Astrocyte (in vitro differentiated cells and primary cell): ENCODE results near the gene KRT17. TPM values are rescaled to one million over a fixed set of nuclear protein-coding genes. Genes with fewer than 3 reads are reported as not detected.
A peak's percentile ranks its signal among the peaks of the same experiment; 100 is the strongest.

Source experiments
- DNase-seq: peaks from one replicate; pipeline ENCODE4 v3.0.0-alpha.2; 2010; ENCODE audit warnings: low read depth
- FAIRE-seq: peaks from 2 replicates; lab custom pipeline; 2011; peaks lifted over from hg19 to GRCh38; lab: Jason Lieb, UNC
- H2AFZ ChIP-seq: 2 replicates; pipeline ENCODE4 v1.6.0; 2012; ENCODE audit warnings: low read depth, low read length, inconsistent platforms
- H3K27ac ChIP-seq: 2 replicates; pipeline ENCODE4 v1.5.1; 2011; ENCODE audit warnings: low read depth, low read length, inconsistent platforms
- H3K27me3 ChIP-seq: 2 replicates; pipeline ENCODE4 v1.6.0; 2011; ENCODE audit warnings: low read length, inconsistent platforms; ENCODE audit not compliant: insufficient read depth
- H3K36me3 ChIP-seq: 2 replicates; pipeline ENCODE4 v1.5.1; 2011; ENCODE audit warnings: low read length, inconsistent platforms; ENCODE audit not compliant: insufficient read depth
- H3K4me1 ChIP-seq: 2 replicates; pipeline ENCODE4 v1.5.1; 2011; ENCODE audit warnings: low read length, inconsistent platforms; ENCODE audit not compliant: insufficient read depth
- H3K4me2 ChIP-seq: 2 replicates; pipeline ENCODE4 v1.6.0; 2012; ENCODE audit warnings: low read length, inconsistent platforms
- H3K4me3 ChIP-seq: 2 replicates; pipeline ENCODE4 v1.5.1; 2011; ENCODE audit warnings: low read depth, mild to moderate bottlenecking, low read length, inconsistent platforms; ENCODE audit not compliant: insufficient read depth
- H3K79me2 ChIP-seq: 2 replicates; pipeline ENCODE4 v1.6.0; 2012; ENCODE audit warnings: mild to moderate bottlenecking, low read length, inconsistent platforms; ENCODE audit not compliant: insufficient read depth
- H3K9ac ChIP-seq: 2 replicates; pipeline ENCODE4 v1.6.0; 2012; ENCODE audit warnings: mild to moderate bottlenecking, low read length, inconsistent platforms
- H3K9me3 ChIP-seq: 2 replicates; pipeline ENCODE4 v1.5.1; 2012; ENCODE audit warnings: low read depth, mild to moderate bottlenecking, low read length, inconsistent platforms; ENCODE audit not compliant: insufficient read depth
- H4K20me1 ChIP-seq: 2 replicates; pipeline ENCODE4 v1.6.0; 2012; ENCODE audit warnings: low read length, inconsistent platforms; ENCODE audit not compliant: insufficient read depth
- H3K27ac Mint-ChIP-seq: one replicate; pipeline ENCODE4 v1.8.0; 2021; ENCODE audit warnings: mild to moderate bottlenecking, mixed read lengths; ENCODE audit not compliant: unreplicated experiment
- H3K27me3 Mint-ChIP-seq: one replicate; pipeline ENCODE4 v1.8.0; 2021; ENCODE audit warnings: low read depth, mixed read lengths; ENCODE audit not compliant: unreplicated experiment
- H3K36me3 Mint-ChIP-seq: one replicate; pipeline ENCODE4 v1.8.0; 2021; ENCODE audit warnings: low read depth, mixed read lengths; ENCODE audit not compliant: unreplicated experiment
- H3K4me1 Mint-ChIP-seq: one replicate; pipeline ENCODE4 v1.8.0; 2021; ENCODE audit warnings: low read depth, mixed read lengths; ENCODE audit not compliant: unreplicated experiment
- H3K4me3 Mint-ChIP-seq: one replicate; pipeline ENCODE4 v1.8.0; 2021; ENCODE audit warnings: mild to moderate bottlenecking, moderate library complexity, mixed read lengths; ENCODE audit not compliant: unreplicated experiment
- H3K9me3 Mint-ChIP-seq: one replicate; pipeline ENCODE4 v1.8.0; 2021; ENCODE audit warnings: mild to moderate bottlenecking, mixed read lengths; ENCODE audit not compliant: unreplicated experiment
- EZH2 ChIP-seq: IDR thresholded peaks from 2 replicates; pipeline ENCODE4 v1.6.1; 2012; ENCODE audit warnings: mild to moderate bottlenecking, low read length, inconsistent platforms; ENCODE audit not compliant: insufficient read depth
- total RNA-seq: library from RNA; stranded (reverse); gene quantifications from 2 replicates; pipeline ENCODE4 v1.2.1, GENCODE V29; 2021
- TF ChIP-seq, protein P1 (sequence below): IDR thresholded peaks from 2 replicates; pipeline ENCODE4 v1.5.1; 2011; ENCODE audit warnings: low read depth, mild to moderate bottlenecking, inconsistent platforms, low read length, moderate library complexity; ENCODE audit not compliant: insufficient read depth

KRT17 gene
- total RNA-seq, 1 donor from 2014 or later: 21.4 TPM

DNA sequence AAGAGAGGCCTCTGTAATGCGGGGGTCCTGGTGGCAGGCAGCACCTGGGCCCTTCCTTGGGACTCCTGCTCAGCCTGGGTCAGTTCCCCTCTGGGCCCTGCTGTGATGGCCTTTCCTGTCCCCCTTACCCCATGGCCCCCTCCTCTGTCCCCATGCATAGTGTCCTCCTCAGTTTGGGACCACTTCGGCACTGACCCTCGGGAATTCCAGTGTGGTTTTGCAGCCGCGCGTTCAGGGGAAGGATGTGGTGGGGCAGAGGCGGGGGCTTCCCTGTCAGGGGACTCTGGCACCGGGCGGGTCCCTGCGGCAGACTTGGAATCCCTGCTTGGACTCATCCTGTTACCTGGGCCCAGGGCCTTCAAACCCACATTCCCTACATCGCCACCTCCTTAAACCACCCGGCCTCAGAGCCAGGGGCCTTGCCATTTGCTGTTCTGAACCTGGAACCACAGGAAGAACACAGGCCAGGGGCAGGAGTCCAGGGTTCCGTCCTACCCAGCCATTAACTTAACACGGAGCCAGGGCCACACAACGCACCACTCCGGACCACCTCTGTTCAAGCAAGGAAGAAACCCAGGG lies 32.9 kb upstream of the KRT17 start:
- H3K9me3 Mint-ChIP-seq: no peaks in the 10 kb centered on the region
- TF ChIP-seq, protein P1, sequence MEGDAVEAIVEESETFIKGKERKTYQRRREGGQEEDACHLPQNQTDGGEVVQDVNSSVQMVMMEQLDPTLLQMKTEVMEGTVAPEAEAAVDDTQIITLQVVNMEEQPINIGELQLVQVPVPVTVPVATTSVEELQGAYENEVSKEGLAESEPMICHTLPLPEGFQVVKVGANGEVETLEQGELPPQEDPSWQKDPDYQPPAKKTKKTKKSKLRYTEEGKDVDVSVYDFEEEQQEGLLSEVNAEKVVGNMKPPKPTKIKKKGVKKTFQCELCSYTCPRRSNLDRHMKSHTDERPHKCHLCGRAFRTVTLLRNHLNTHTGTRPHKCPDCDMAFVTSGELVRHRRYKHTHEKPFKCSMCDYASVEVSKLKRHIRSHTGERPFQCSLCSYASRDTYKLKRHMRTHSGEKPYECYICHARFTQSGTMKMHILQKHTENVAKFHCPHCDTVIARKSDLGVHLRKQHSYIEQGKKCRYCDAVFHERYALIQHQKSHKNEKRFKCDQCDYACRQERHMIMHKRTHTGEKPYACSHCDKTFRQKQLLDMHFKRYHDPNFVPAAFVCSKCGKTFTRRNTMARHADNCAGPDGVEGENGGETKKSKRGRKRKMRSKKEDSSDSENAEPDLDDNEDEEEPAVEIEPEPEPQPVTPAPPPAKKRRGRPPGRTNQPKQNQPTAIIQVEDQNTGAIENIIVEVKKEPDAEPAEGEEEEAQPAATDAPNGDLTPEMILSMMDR: no peak
- TF ChIP-seq EZH2: no peak
- H3K27me3 Mint-ChIP-seq: peaks cover 6% of the 10 kb centered on the region
- no peaks in the 10 kb centered on the region for H3K36me3 Mint-ChIP-seq
- Histone ChIP-seq H4K20me1 (no peaks in the 10 kb centered on the region), H3K4me1 (no peaks in the 10 kb centered on the region), H3K4me3 (no peak overlapping the region), H2AFZ (no peak overlapping the region), H3K36me3 (no peaks in the 10 kb centered on the region), H3K79me2 (no peaks in the 10 kb centered on the region), H3K27me3 (no peaks in the 10 kb centered on the region), H3K9me3 (no peaks in the 10 kb centered on the region), H3K9ac (no peak overlapping the region), H3K4me2 (no peak overlapping the region), H3K27ac (no peak overlapping the region)
- FAIRE-seq (no peak), DNase-seq (no peak)
- H3K4me1 Mint-ChIP-seq: peaks cover 2% of the 10 kb centered on the region
- peak overlapping the region; percentile 60 for H3K4me3 Mint-ChIP-seq
- H3K27ac Mint-ChIP-seq: no peak overlapping the region

DNA sequence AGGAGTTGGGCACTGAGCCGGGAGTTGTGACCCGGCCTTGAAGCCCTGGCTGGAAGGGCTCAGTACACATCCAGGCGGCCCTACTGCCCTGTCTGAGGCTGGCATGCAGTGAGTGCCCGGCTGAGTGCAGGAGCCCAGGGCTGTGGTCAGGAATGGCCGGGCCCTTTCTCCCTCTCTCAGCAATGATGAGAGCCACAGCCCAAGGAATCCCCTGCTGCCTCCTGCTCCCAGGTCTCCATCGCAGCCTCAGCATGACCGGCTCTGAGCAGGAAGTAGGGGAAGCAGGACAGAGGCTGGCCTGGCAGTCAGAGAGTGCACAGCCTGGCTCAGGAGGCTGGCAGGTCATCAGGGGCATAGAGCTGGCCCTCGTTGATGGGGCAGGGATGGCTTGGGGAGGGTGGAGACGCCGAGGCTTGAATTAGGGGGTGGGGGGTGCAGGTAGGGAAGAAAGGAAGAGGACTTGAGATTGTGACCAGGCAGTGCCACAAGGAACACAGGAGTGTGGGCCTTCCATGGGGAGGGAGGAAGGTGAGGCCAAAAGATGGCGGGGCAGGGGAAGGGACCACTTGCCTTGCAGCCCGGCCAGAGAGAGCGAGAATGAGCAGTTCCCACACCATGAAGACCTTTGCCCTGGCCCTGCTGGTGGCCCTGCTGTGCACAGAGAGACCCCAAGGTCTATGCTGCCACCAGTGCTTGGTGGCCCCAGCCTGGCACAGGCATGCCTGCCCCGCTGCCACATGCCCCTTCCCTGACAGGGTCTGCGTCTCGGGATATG lies 32.1 kb upstream of the KRT17 start:
- no peak overlapping the region for H3K4me3 Mint-ChIP-seq
- peaks cover 6% of the 10 kb centered on the region for H3K27me3 Mint-ChIP-seq
- no peak overlapping the region for H3K4me2 ChIP-seq
- H3K9ac ChIP-seq: no peak overlapping the region
- no peak overlapping the region for H3K4me3 ChIP-seq
- H3K4me1 ChIP-seq: no peaks in the 10 kb centered on the region
- H3K36me3 Mint-ChIP-seq: no peaks in the 10 kb centered on the region
- TF ChIP-seq EZH2: no peak
- TF ChIP-seq, protein P1: no peak
- H4K20me1 ChIP-seq: no peaks in the 10 kb centered on the region
- H3K9me3 ChIP-seq: no peaks in the 10 kb centered on the region
- H3K79me2 ChIP-seq: no peaks in the 10 kb centered on the region
- no peak overlapping the region for H2AFZ ChIP-seq
- no peaks in the 10 kb centered on the region for H3K36me3 ChIP-seq
- H3K27ac ChIP-seq: no peak overlapping the region
- peaks cover 2% of the 10 kb centered on the region for H3K4me1 Mint-ChIP-seq
- no peaks in the 10 kb centered on the region for H3K9me3 Mint-ChIP-seq
- no peaks in the 10 kb centered on the region for H3K27me3 ChIP-seq
- FAIRE-seq: no peak
- no peak overlapping the region for H3K27ac Mint-ChIP-seq
- DNase-seq: no peak
